LNCAP (cell line): ENCODE data around the gene ATP1A2.

Experiments
- CTCF ChIP-seq: fragments of 450-650 bp; IDR thresholded peaks from 2 replicates; pipeline ENCODE4 v1.5.1; 2017; ENCODE audit warnings: mild to moderate bottlenecking

The ATP1A2 gene

GRCh38 chr1:160094291-160094625 is 21.3 kb upstream of the ATP1A2 start:
- no peak for TF ChIP-seq CTCF

GRCh38 chr1:160094806-160095205 is 20.8 kb upstream of the ATP1A2 start:
- TF ChIP-seq CTCF: no peak

GRCh38 chr1:160095382-160096105 is 20.0 kb upstream of the ATP1A2 start:
- no peak for TF ChIP-seq CTCF

GRCh38 chr1:160096274-160097116 is 19.1 kb upstream of the ATP1A2 start:
- no peak for TF ChIP-seq CTCF

- TF ChIP-seq CTCF: no peak
These were observed 18.2 kb upstream of the ATP1A2 start for GRCh38 chr1:160097151-160097910.

- no peak for TF ChIP-seq CTCF
These were observed 17.4 kb upstream of the ATP1A2 start, which contains the start of gene IGSF8 for GRCh38 chr1:160097911-160098851. Gene IGSF8 (minus strand): TSS chr1:160098619. CDS start chr1:160098472, 147 bp downstream.
